ENCODE measurements around the gene STK32C. TPM values are rescaled to one million over a fixed set of nuclear protein-coding genes. Genes with fewer than 3 reads are reported as not detected.
"Not testable (repeated sequence)": the region's sequence is repeated elsewhere in the genome, so short reads cannot be mapped to it uniquely, and the experiment has no call there.

The STK32C gene
- total RNA-seq, 1 experiment from 2014 or later = 7.6 TPM

- in situ Hi-C loops (cut with HindIII; ENCODE audit: low pct_unique_long_range_greater_than_20kb, low sequenced_read_pairs) = no loop called here
- DNase-seq (ENCODE audit: low read depth, low spot score) = no peak
These were observed 19.2 kb upstream of the STK32C start for GRCh38 chr10:132326925-132327324.

- in situ Hi-C loops (cut with HindIII; ENCODE audit: low pct_unique_long_range_greater_than_20kb, low sequenced_read_pairs) = no loop called here
These were observed 18.7 kb upstream of the STK32C start for GRCh38 chr10:132326344-132326889.

GRCh38 chr10:132324186-132324585 is 16.4 kb upstream of the STK32C start:
- in situ Hi-C loops (cut with HindIII; ENCODE audit: low pct_unique_long_range_greater_than_20kb, low sequenced_read_pairs) = no loop called here
- DNase-seq (ENCODE audit: low read depth, low spot score) = no peak

More at GRCh38 chr10:132326344-132326889, 18.7 kb upstream of the STK32C start:
- DNase-seq (ENCODE audit: low read depth, low spot score) = no peak

GRCh38 chr10:132322586-132323048 is 14.9 kb upstream of the STK32C start:
- in situ Hi-C loops (cut with HindIII; ENCODE audit: low pct_unique_long_range_greater_than_20kb, low sequenced_read_pairs) = no loop called here
- DNase-seq (ENCODE audit: low read depth, low spot score) = no peak

- in situ Hi-C loops (cut with HindIII; ENCODE audit: low pct_unique_long_range_greater_than_20kb, low sequenced_read_pairs) = no loop called here
- DNase-seq (ENCODE audit: low read depth, low spot score) = no peak
These were observed 14.0 kb upstream of the STK32C start for GRCh38 chr10:132321726-132322125.

GRCh38 chr10:132320654-132321469 is 13.1 kb upstream of the STK32C start:
- DNase-seq (ENCODE audit: low read depth, low spot score) = no peak
- in situ Hi-C loops (cut with HindIII; ENCODE audit: low pct_unique_long_range_greater_than_20kb, low sequenced_read_pairs) = no loop called here

GRCh38 chr10:132319853-132320653 is 12.3 kb upstream of the STK32C start:
- in situ Hi-C loops (cut with HindIII; ENCODE audit: low pct_unique_long_range_greater_than_20kb, low sequenced_read_pairs) = no loop called here
- no peak for DNase-seq (ENCODE audit: low read depth, low spot score)

GRCh38 chr10:132317477-132317876 is 9.7 kb upstream of the STK32C start:
- DNase-seq (ENCODE audit: low read depth, low spot score); in situ Hi-C loops (cut with HindIII; ENCODE audit: low pct_unique_long_range_greater_than_20kb, low sequenced_read_pairs): not testable (repeated sequence)

- in situ Hi-C loops (cut with HindIII; ENCODE audit: low pct_unique_long_range_greater_than_20kb, low sequenced_read_pairs) = no loop called here
- no peak for DNase-seq (ENCODE audit: low read depth, low spot score)
These were observed 8.4 kb upstream of the STK32C start for GRCh38 chr10:132316133-132316532.

- in situ Hi-C loops (cut with HindIII; ENCODE audit: low pct_unique_long_range_greater_than_20kb, low sequenced_read_pairs); DNase-seq (ENCODE audit: low read depth, low spot score): not testable (repeated sequence)
These were observed 7.1 kb upstream of the STK32C start for GRCh38 chr10:132314881-132315280.

- in situ Hi-C loops (cut with HindIII; ENCODE audit: low pct_unique_long_range_greater_than_20kb, low sequenced_read_pairs) = no loop called here
- DNase-seq (ENCODE audit: low read depth, low spot score) = no peak
These were observed 6.6 kb upstream of the STK32C start for GRCh38 chr10:132314336-132314735.

- DNase-seq (ENCODE audit: low read depth, low spot score) = no peak
- in situ Hi-C loops (cut with HindIII; ENCODE audit: low pct_unique_long_range_greater_than_20kb, low sequenced_read_pairs) = no loop called here
These were observed 6.1 kb upstream of the STK32C start for GRCh38 chr10:132313865-132314264.

- in situ Hi-C loops (cut with HindIII; ENCODE audit: low pct_unique_long_range_greater_than_20kb, low sequenced_read_pairs) = no loop called here
- no peak for DNase-seq (ENCODE audit: low read depth, low spot score)
These were observed 5.6 kb upstream of the STK32C start for GRCh38 chr10:132313305-132313704.

GRCh38 chr10:132311338-132311939 is 3.7 kb upstream of the STK32C start:
- in situ Hi-C loops (cut with HindIII; ENCODE audit: low pct_unique_long_range_greater_than_20kb, low sequenced_read_pairs) = no loop called here
- no peak for DNase-seq (ENCODE audit: low read depth, low spot score)

- DNase-seq (ENCODE audit: low read depth, low spot score) = no peak
- in situ Hi-C loops (cut with HindIII; ENCODE audit: low pct_unique_long_range_greater_than_20kb, low sequenced_read_pairs) = no loop called here
These were observed 3.1 kb upstream of the STK32C start for GRCh38 chr10:132310701-132311337.

GRCh38 chr10:132309879-132310591 is 2.3 kb upstream of the STK32C start:
- no peak for DNase-seq (ENCODE audit: low read depth, low spot score)
- in situ Hi-C loops (cut with HindIII; ENCODE audit: low pct_unique_long_range_greater_than_20kb, low sequenced_read_pairs) = no loop called here

- in situ Hi-C loops (cut with HindIII; ENCODE audit: low pct_unique_long_range_greater_than_20kb, low sequenced_read_pairs) = no loop called here
- DNase-seq (ENCODE audit: low read depth, low spot score) = no peak
These were observed 1.7 kb upstream of the STK32C start for GRCh38 chr10:132309471-132309865.

All from SK-MEL-5 (cell line).